H1 (cell line): ENCODE results near the gene ATP11A. TPM values are rescaled to one million over a fixed set of nuclear protein-coding genes. Genes with fewer than 3 reads are reported as not detected.

Experiments
- CTCF ChIA-PET: fragments of 300-600 bp; sonication (Branson Sonifier 250); formaldehyde crosslinking; loops from one replicate; lab custom pipeline; 2021; ENCODE audit not compliant: partially characterized antibody; lab: Charles Lee
- POLR2A ChIA-PET: fragments of 300-600 bp; sonication (Branson Sonifier 250); formaldehyde crosslinking; loops from one replicate; lab custom pipeline; 2021; ENCODE audit warnings: inconsistent platforms; ENCODE audit not compliant: partially characterized antibody; lab: Charles Lee
- DNase-seq, 2 experiments: peaks; one replicate each; pipeline versions ENCODE4 v3.0.0 to v3.0.0-alpha.2; 2010 to 2022; ENCODE audit warnings: low spot score in 2 of 2, low read depth in 1 of 2, mixed read lengths in 1 of 2
- FAIRE-seq: peaks from 2 replicates; lab custom pipeline; 2011; peaks lifted over from hg19 to GRCh38; lab: Jason Lieb, UNC
- H2AFZ ChIP-seq: 2 replicates; pipeline ENCODE4 v1.8.1; 2012; ENCODE audit warnings: low read length, inconsistent platforms
- H2AK5ac ChIP-seq: 2 replicates; pipeline ENCODE4 v1.6.1; 2013; ENCODE audit warnings: low read depth, low read length
- H2BK120ac ChIP-seq: replicated peaks from 2 replicates; pipeline ENCODE3; 2013; ENCODE audit warnings: low read depth, low read length, inconsistent platforms
- H2BK12ac ChIP-seq: 2 replicates; pipeline ENCODE4 v1.6.1; 2013; ENCODE audit warnings: low read depth, low read length
- H2BK15ac ChIP-seq: 2 replicates; pipeline ENCODE4 v1.6.1; 2013; ENCODE audit warnings: low read length
- H2BK20ac ChIP-seq: 2 replicates; pipeline ENCODE4 v1.6.1; 2013; ENCODE audit warnings: low read length
- H2BK5ac ChIP-seq: 2 replicates; pipeline ENCODE4 v1.6.1; 2013; ENCODE audit warnings: low read depth, low read length
- H3K14ac ChIP-seq: 2 replicates; pipeline ENCODE4 v1.6.1; 2013; ENCODE audit warnings: inconsistent platforms; ENCODE audit not compliant: insufficient read length
- H3K18ac ChIP-seq: 2 replicates; pipeline ENCODE4 v1.6.1; 2013; ENCODE audit warnings: low read length; ENCODE audit errors: extremely low read depth
- H3K23ac ChIP-seq: 2 replicates; pipeline ENCODE4 v1.6.1; 2013; ENCODE audit warnings: inconsistent platforms; ENCODE audit not compliant: insufficient read length
- H3K23me2 ChIP-seq: 2 replicates; pipeline ENCODE4 v1.6.1; 2013; ENCODE audit warnings: low read depth, low read length
- H3K27ac ChIP-seq: 2 replicates; pipeline ENCODE4 v1.6.1; 2011; ENCODE audit warnings: low read depth, low read length, inconsistent platforms
- H3K27me3 ChIP-seq, 4 experiments: replicated peaks in 1 of 4; 1 replicate in 1 of 4; 2 replicates in 3 of 4; pipeline versions ENCODE4 v1.6.1 to v1.8.1; 2011 to 2013; ENCODE audit warnings: low read length in 3 of 4, mild to moderate bottlenecking in 3 of 4, inconsistent platforms in 2 of 4, mixed read lengths in 2 of 4, moderate library complexity in 1 of 4; ENCODE audit not compliant: control insufficient read depth in 3 of 4, insufficient read depth in 3 of 4; ENCODE audit errors: extremely low read depth in 1 of 4
- H3K36me3 ChIP-seq, 4 experiments: 2 replicates each; pipeline versions ENCODE4 v1.6.1 to v1.8.1; 2011 to 2013; ENCODE audit warnings: mild to moderate bottlenecking in 4 of 4, low read length in 3 of 4, moderate library complexity in 2 of 4, control low read depth in 1 of 4, inconsistent platforms in 1 of 4; ENCODE audit not compliant: insufficient read depth in 4 of 4, control insufficient read depth in 2 of 4
- H3K4ac ChIP-seq: replicated peaks from 2 replicates; pipeline ENCODE3; 2013; ENCODE audit warnings: low read length, low read depth, mixed read lengths, inconsistent platforms; ENCODE audit not compliant: insufficient read length
- H3K4me1 ChIP-seq, 4 experiments: replicated peaks in 1 of 4; 1 replicate in 1 of 4; 2 replicates in 3 of 4; pipeline versions ENCODE4 v1.6.1 to v1.8.1; 2011 to 2013; ENCODE audit warnings: low read length in 3 of 4, inconsistent platforms in 2 of 4, mixed read lengths in 1 of 4; ENCODE audit not compliant: insufficient read depth in 4 of 4, control insufficient read depth in 3 of 4
- H3K4me2 ChIP-seq, 2 experiments: 2 replicates each; pipeline versions ENCODE4 v1.6.1 to v1.8.1; 2011 to 2013; ENCODE audit warnings: low read depth in 2 of 2, low read length in 2 of 2, control low read depth in 1 of 2, inconsistent platforms in 1 of 2, mild to moderate bottlenecking in 1 of 2; ENCODE audit not compliant: insufficient read depth in 1 of 2
- H3K4me3 ChIP-seq, 4 experiments: fragments of 200-600, 300-600 bp in 1 of 4; sonication (generic), shearing (Covaris generic), sonication (Bioruptor Twin) in 1 of 4; 2 replicates each; pipeline versions ENCODE4 v1.5.1 to v1.8.1; 2011 to 2016; ENCODE audit warnings: low read length in 4 of 4, low read depth in 3 of 4, control low read depth in 2 of 4, inconsistent platforms in 2 of 4, mild to moderate bottlenecking in 2 of 4, mixed read lengths in 1 of 4, moderate library complexity in 1 of 4; ENCODE audit not compliant: insufficient read depth in 2 of 4; ENCODE audit errors: extremely low read depth in 1 of 4
- H3K56ac ChIP-seq: replicated peaks from 2 replicates; pipeline ENCODE3; 2013; ENCODE audit warnings: low read depth, mild to moderate bottlenecking, mixed read lengths, low read length, inconsistent platforms; ENCODE audit not compliant: insufficient read length
- H3K79me1 ChIP-seq: 2 replicates; pipeline ENCODE4 v1.6.1; 2013; ENCODE audit warnings: low read depth, low read length, control low read depth
- H3K79me2 ChIP-seq, 2 experiments: 2 replicates each; pipeline versions ENCODE4 v1.6.1 to v1.8.1; 2012 to 2013; ENCODE audit warnings: low read length in 2 of 2, mild to moderate bottlenecking in 2 of 2, inconsistent platforms in 1 of 2; ENCODE audit not compliant: insufficient read depth in 2 of 2, control insufficient read depth in 1 of 2
- H3K9ac ChIP-seq, 4 experiments: replicated peaks in 1 of 4; 1 replicate in 1 of 4; 2 replicates in 3 of 4; pipeline versions ENCODE4 v1.6.1 to v1.8.1; 2011 to 2013; ENCODE audit warnings: low read depth in 3 of 4, low read length in 3 of 4, control low read depth in 2 of 4, mild to moderate bottlenecking in 2 of 4, moderate library complexity in 2 of 4, inconsistent platforms in 1 of 4; ENCODE audit errors: extremely low read depth in 1 of 4
- H3K9me3 ChIP-seq, 2 experiments: 2 replicates each; pipeline versions ENCODE4 v1.6.1 to v1.8.1; 2012 to 2013; ENCODE audit warnings: mild to moderate bottlenecking in 2 of 2, moderate library complexity in 2 of 2, control low read depth in 1 of 2, inconsistent platforms in 1 of 2, low read depth in 1 of 2, low read length in 1 of 2, mixed read lengths in 1 of 2; ENCODE audit not compliant: insufficient read depth in 2 of 2
- H4K20me1 ChIP-seq, 2 experiments: replicated peaks in 1 of 2; 2 replicates each; pipeline versions ENCODE3 to v1.8.1; 2011 to 2013; ENCODE audit warnings: inconsistent platforms in 2 of 2, low read length in 2 of 2, mild to moderate bottlenecking in 1 of 2; ENCODE audit not compliant: insufficient read depth in 2 of 2, control insufficient read depth in 1 of 2
- H4K5ac ChIP-seq: 2 replicates; pipeline ENCODE4 v1.6.1; 2013; ENCODE audit warnings: low read length, low read depth, mixed read lengths, inconsistent platforms; ENCODE audit not compliant: insufficient read length
- H4K8ac ChIP-seq: 2 replicates; pipeline ENCODE4 v1.8.0; 2013; ENCODE audit warnings: mild to moderate bottlenecking, moderate library complexity, low read length, inconsistent platforms; ENCODE audit not compliant: insufficient read depth; ENCODE audit errors: extremely low read depth
- H4K91ac ChIP-seq: replicated peaks from 2 replicates; pipeline ENCODE3; 2013; ENCODE audit warnings: low read length, mixed read lengths, inconsistent platforms; ENCODE audit not compliant: insufficient read length
- CTBP2 ChIP-seq: IDR thresholded peaks from 2 replicates; pipeline ENCODE4 v1.7.0; 2011; ENCODE audit warnings: borderline replicate concordance, mild to moderate bottlenecking, moderate library complexity, mixed read lengths, low read length; ENCODE audit not compliant: insufficient read depth, insufficient read length
- EGR1 ChIP-seq: IDR thresholded peaks from 2 replicates; pipeline ENCODE4 v1.6.1; 2011; ENCODE audit warnings: low read depth, low read length, borderline replicate concordance
- EZH2 ChIP-seq: fragments of 200-600 bp; sonication (generic); IDR thresholded peaks from 2 replicates; pipeline ENCODE4 v1.7.1; 2012; ENCODE audit warnings: low read depth, mild to moderate bottlenecking, moderate library complexity, low read length, inconsistent platforms; ENCODE audit not compliant: severe bottlenecking
- HDAC6 ChIP-seq: IDR thresholded peaks from one replicate; pipeline ENCODE4 v1.7.1; 2012; ENCODE audit warnings: low read depth, mild to moderate bottlenecking, inconsistent platforms, low read length, moderate library complexity
- KDM1A ChIP-seq: fragments of 200-600, 300-600 bp; sonication (generic); IDR thresholded peaks from 2 replicates; pipeline ENCODE4 v1.7.1; 2016; ENCODE audit warnings: mild to moderate bottlenecking, low read length, borderline replicate concordance
- KDM4A ChIP-seq: IDR thresholded peaks from one replicate; pipeline ENCODE4 v1.7.1; 2012; ENCODE audit warnings: low read depth, mild to moderate bottlenecking, moderate library complexity, low read length, inconsistent platforms; ENCODE audit not compliant: severe bottlenecking
- MAFK ChIP-seq: IDR thresholded peaks from 2 replicates; pipeline ENCODE4 v1.6.1; 2012; ENCODE audit warnings: low read depth, mild to moderate bottlenecking, improper control_type of control experiment, low read length
- POLR2A ChIP-seq, 2 experiments: IDR thresholded peaks; 1 replicate in 1 of 2; 2 replicates in 1 of 2; pipeline ENCODE4 v1.6.1; 2011; ENCODE audit warnings: low read depth in 2 of 2, low read length in 2 of 2, mild to moderate bottlenecking in 2 of 2; ENCODE audit errors: control extremely low read depth in 1 of 2
- RFX5 ChIP-seq: IDR thresholded peaks from 2 replicates; pipeline ENCODE4 v1.6.1; 2011; ENCODE audit warnings: low read depth, low read length, improper control_type of control experiment, borderline replicate concordance
- SIN3A ChIP-seq, 2 experiments: IDR thresholded peaks in 1 of 2; conservative IDR thresholded peaks in 1 of 2; 2 replicates each; pipeline ENCODE4 v1.6.1; 2011 to 2012; ENCODE audit warnings: low read length in 2 of 2, improper control_type of control experiment in 1 of 2, low read depth in 1 of 2, mild to moderate bottlenecking in 1 of 2
- SP2 ChIP-seq: IDR thresholded peaks from 2 replicates; pipeline ENCODE4 v1.6.1; 2012; ENCODE audit warnings: mild to moderate bottlenecking, low read length, inconsistent platforms
- SP4 ChIP-seq: IDR thresholded peaks from 2 replicates; pipeline ENCODE4 v1.6.1; 2012; ENCODE audit warnings: low read length, inconsistent platforms
- SRF ChIP-seq: IDR thresholded peaks from 2 replicates; pipeline ENCODE4 v1.6.1; 2011; ENCODE audit warnings: mild to moderate bottlenecking, low read depth, low read length, moderate library complexity
- WGBS, 2 experiments: shearing (Covaris generic) in 1 of 2; methylation state at CpG; one replicate each; pipeline versions ENCODE4 v1.1.6 to v1.1.7; 2013 to 2015; ENCODE audit warnings: low lambda C conversion rate in 2 of 2, mixed read lengths in 2 of 2, inconsistent platforms in 1 of 2, low coverage in 1 of 2, missing lambda C conversion rate in 1 of 2; ENCODE audit not compliant: insufficient replicate concordance in 2 of 2, insufficient coverage in 1 of 2, insufficient read length in 1 of 2; ENCODE audit errors: extremely low coverage in 1 of 2, missing lambda C conversion rate in 1 of 2; 5-methylcytosine and 5-hydroxymethylcytosine counted together
- polyA plus RNA-seq, 7 experiments: library from polyadenylated mRNA; depleted of rRNA in 3 of 7; stranded (reverse) in 5 of 7; unstranded in 2 of 7; fragments of >200 nt in 5 of 7; fragments of 200-250 nt in 2 of 7; gene quantifications; 1 replicate in 5 of 7; 2 replicates in 1 of 7; 4 replicates in 1 of 7; pipeline versions ENCODE4 v1.2.1 to v1.2.3, GENCODE V29; 2011 to 2013; ENCODE audit warnings: missing spikeins in 2 of 7, mixed read lengths in 2 of 7
- total RNA-seq: library from RNA; stranded (reverse); fragmentation: NEBNext Ultra II Directional; extraction: Animal tissue kit (Norgen Biotek cat#: 25700); gene quantifications from 2 replicates; pipeline ENCODE4 v1.2.1, GENCODE V29; 2021

ATP11A gene
- total and polyA plus RNA-seq, 2 of the 8 experiments (the other 6 are each of a cell fraction or from before 2014, with no cell fraction given): 28.8 to 72.9 TPM

DNA sequence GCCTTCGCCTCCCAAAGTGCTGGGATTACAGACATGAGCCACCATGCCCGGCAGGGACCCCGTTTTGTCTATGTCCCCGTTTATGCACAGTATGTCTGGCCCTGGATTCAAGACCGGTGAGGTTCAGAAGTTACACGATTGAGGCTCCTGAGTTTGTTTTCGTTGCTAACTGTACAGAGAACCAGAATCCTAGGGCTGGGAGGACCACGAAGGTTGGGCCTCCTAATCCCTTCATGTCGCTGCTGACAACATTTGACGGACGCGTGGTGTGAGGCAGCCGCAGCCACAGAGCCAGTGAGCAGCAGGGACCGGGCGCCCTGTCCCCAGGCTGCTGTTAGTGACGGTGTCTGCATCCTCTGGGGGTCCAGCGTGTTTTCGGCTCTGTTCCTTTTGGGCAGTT lies 91.4 kb downstream of the ATP11A start:
- POLR2A ChIA-PET: interaction anchor here (0.8 kb wide), 1 partner anchor 11 kb away, joined by 3 read pairs; no protein-coding TSS in a partner anchor
- TF ChIP-seq EGR1 (no peak), SP4 (no peak), KDM4A (no peak), SRF (no peak), SP2 (no peak), POLR2A (IDR thresholded peaks at IDR 0.05; ENCODE audit: control extremely low read depth in 1 of 2, low read depth in 2 of 2, low read length in 2 of 2) (no peak), EZH2 (no peak), RFX5 (no peak), KDM1A (no peak), SIN3A (conservative IDR thresholded peaks at IDR 0.05 in 1 of 2, IDR thresholded peaks at IDR 0.05 in 1 of 2; ENCODE audit: low read depth in 1 of 2, low read length in 2 of 2) (no peak), MAFK (no peak), HDAC6 (no peak), CTBP2 (no peak)

More for the DNA sequence above, 91.4 kb downstream of the ATP11A start:
- Histone ChIP-seq H3K79me1 (peaks cover 17% of the 10 kb centered on the region; the same call in 1 of the 2 replicates), H2AK5ac (peak overlapping the region; percentile 83), H3K79me2 (peaks cover 0 to 41% of the 10 kb centered on the region in 2 experiments; a peak in 2 of 4 replicates), H3K14ac (no peak overlapping the region), H2AFZ (no peak overlapping the region), H3K4me2 (0 out of 4 replicates have a peak overlapping the region, but pooled peaks of 1 of the 2 experiments have one; percentile 12), H4K91ac (peak overlapping the region; percentile 76), H2BK20ac (peak overlapping the region; percentile 48; the same call in 1 of the 2 replicates), H4K5ac (no peak overlapping the region), H3K27me3 (no peaks in the 10 kb centered on the region; a peak in 1 of 7 replicates), H3K23ac (no peak overlapping the region), H2BK12ac (peak overlapping the region; percentile 56), H3K4me3 (no peak overlapping the region), H4K8ac (no peak overlapping the region; the same call in 1 of the 2 replicates), H2BK15ac (no peak overlapping the region; the same call in 1 of the 2 replicates), H3K36me3 (no peaks in the 10 kb centered on the region; a peak in 2 of 8 replicates), H3K9me3 (no peaks in the 10 kb centered on the region; a peak in 1 of 4 replicates), H3K23me2 (no peaks in the 10 kb centered on the region), H3K27ac (no peak overlapping the region), H2BK120ac (no peak overlapping the region), H2BK5ac (no peak overlapping the region), H3K56ac (no peak overlapping the region), H3K9ac (no peak overlapping the region), H3K4ac (peak overlapping the region; percentile 60), H4K20me1 (peaks cover 0 to 3% of the 10 kb centered on the region in 2 experiments), H3K4me1 (peaks cover 3 to 20% (median 11%) of the 10 kb centered on the region in 4 experiments), H3K18ac (no peak overlapping the region)
- 95% methylated on average over 18 of the region's 18 CpGs; no CpG with 5 or more reads in 1 of the 2 experiments for WGBS, 2 experiments
- CTCF ChIA-PET: interaction anchor here (1.3 to 1.7 kb wide), 2 partner anchors 10 to 11 kb away, joined by 3 read pairs; no protein-coding TSS in a partner anchor
- DNase-seq (peak in 1 of 2 experiments; percentile 32), FAIRE-seq (no peak)
